HepG2 (cell line): ENCODE results near the gene ZNF367. TPM values are rescaled to one million over a fixed set of nuclear protein-coding genes. Genes with fewer than 3 reads are reported as not detected.

Experiments used
- CEBPG ChIP-seq: IDR thresholded peaks from 2 replicates; pipeline ENCODE4 v1.6.1; 2016
- CREM ChIP-seq, 2 experiments: sonication (generic) in 1 of 2; formaldehyde crosslinking in 1 of 2; IDR thresholded peaks; 2 replicates each; pipeline versions ENCODE4 v1.4.0 to v1.6.1; 2016 to 2020; ENCODE audit warnings: antibody characterized with exemption in 1 of 2, mild to moderate bottlenecking in 1 of 2, missing genetic modification reagents in 1 of 2
- FOXJ3 ChIP-seq: sonication (generic); formaldehyde crosslinking; IDR thresholded peaks from 2 replicates; pipeline ENCODE4 v1.4.0; 2020; ENCODE audit warnings: missing genetic modification reagents, mild to moderate bottlenecking, borderline replicate concordance
- HDAC2 ChIP-seq: sonication (generic); formaldehyde crosslinking; IDR thresholded peaks from 2 replicates; pipeline ENCODE4 v1.4.0; 2020; ENCODE audit warnings: missing genetic modification reagents
- KLF16 ChIP-seq, 2 experiments: sonication (generic) in 1 of 2; formaldehyde crosslinking in 1 of 2; IDR thresholded peaks; 2 replicates each; pipeline versions ENCODE4 v1.6.1 to v1.8.0; 2016 to 2023; ENCODE audit warnings: missing genetic modification reagents in 2 of 2, missing compliant biosample characterization in 1 of 2
- MTA3 ChIP-seq: sonication (generic); formaldehyde crosslinking; IDR thresholded peaks from 2 replicates; pipeline ENCODE4 v1.4.0; 2020; ENCODE audit warnings: missing genetic modification reagents
- NFRKB ChIP-seq: fragments of 450-650 bp; IDR thresholded peaks from 2 replicates; pipeline ENCODE4 v1.6.1; 2017
- PBX3 ChIP-seq: sonication (generic); formaldehyde crosslinking; IDR thresholded peaks from 2 replicates; pipeline ENCODE4 v1.8.1; 2023; ENCODE audit warnings: missing genetic modification reagents, inconsistent platforms, borderline replicate concordance
- POGK ChIP-seq: sonication (generic); formaldehyde crosslinking; conservative IDR thresholded peaks from 2 replicates; pipeline ENCODE4 v1.8.0; 2022; ENCODE audit warnings: mild to moderate bottlenecking, moderate library complexity, missing genetic modification reagents
- POLR2AphosphoS5 ChIP-seq: IDR thresholded peaks from 2 replicates; pipeline ENCODE4 v1.6.1; 2012; ENCODE audit warnings: low read depth, low read length
- SETDB1 ChIP-seq: sonication (generic); formaldehyde crosslinking; IDR thresholded peaks from 2 replicates; pipeline ENCODE4 v1.5.1; 2020; ENCODE audit warnings: missing genetic modification reagents, mild to moderate bottlenecking, borderline replicate concordance
- WIZ ChIP-seq: sonication (generic); formaldehyde crosslinking; IDR thresholded peaks from 2 replicates; pipeline ENCODE4 v1.5.1; 2020; ENCODE audit warnings: mild to moderate bottlenecking, missing genetic modification reagents
- ZFP91 ChIP-seq: sonication (generic); formaldehyde crosslinking; IDR thresholded peaks from 2 replicates; pipeline ENCODE4 v1.9.0; 2022; ENCODE audit warnings: missing genetic modification reagents, mild to moderate bottlenecking, borderline replicate concordance
- ZNF256 ChIP-seq: sonication (generic); formaldehyde crosslinking; conservative IDR thresholded peaks from 2 replicates; pipeline ENCODE4 v1.4.0; 2020; ENCODE audit warnings: missing genetic modification reagents
- ZNF777 ChIP-seq: sonication (generic); formaldehyde crosslinking; IDR thresholded peaks from 2 replicates; pipeline ENCODE4 v1.4.0; 2020; ENCODE audit warnings: missing genetic modification reagents
- ZNF850 ChIP-seq: sonication (generic); formaldehyde crosslinking; conservative IDR thresholded peaks from 2 replicates; pipeline ENCODE4 v1.9.0; 2021; ENCODE audit warnings: mild to moderate bottlenecking, missing genetic modification reagents
- polyA plus RNA-seq, 8 experiments: library from polyadenylated mRNA; depleted of rRNA in 3 of 8; stranded (reverse) in 7 of 8; unstranded in 1 of 8; fragments of >200 nt; fragmentation: Illumina TruSeq in 4 of 8; extraction: Trizol in 4 of 8; gene quantifications; 2 replicates each; pipeline versions ENCODE4 v1.2.1 to v1.2.3, GENCODE V29; 2011 to 2016; ENCODE audit warnings: low read depth in 4 of 8, missing spikeins in 1 of 8, mixed read lengths in 1 of 8; ENCODE audit not compliant: insufficient read depth in 1 of 8
- total RNA-seq, 5 experiments: library from RNA; depleted of rRNA; stranded (reverse); fragments of >200 nt; fragmentation: Illumina TruSeq; extraction: Trizol; gene quantifications; 2 replicates each; pipeline ENCODE4 v1.2.3, GENCODE V29; 2016; ENCODE audit warnings: low read depth in 1 of 5
- TF ChIP-seq, protein P1 (sequence below), 2 experiments: sonication (generic) in 1 of 2; formaldehyde crosslinking in 1 of 2; IDR thresholded peaks; 2 replicates each; pipeline versions ENCODE4 v1.6.1 to v1.9.0; 2014 to 2022; ENCODE audit warnings: antibody characterized with exemption in 1 of 2, borderline replicate concordance in 1 of 2, inconsistent platforms in 1 of 2, low read depth in 1 of 2, missing genetic modification reagents in 1 of 2

The ZNF367 gene
- total and polyA plus RNA-seq, 2 of the 13 experiments (the other 11 are each of a cell fraction or from before 2014, with no cell fraction given), result 2.9 to 7.7 TPM

- TF ChIP-seq POGK (CRISPR knock-in tag), result peak; percentile 68
- no peak for TF ChIP-seq SETDB1 (CRISPR knock-in tag)
- no peak for TF ChIP-seq FOXJ3 (CRISPR knock-in tag)
- TF ChIP-seq CEBPG (CRISPR knock-in tag), result peak; percentile 57
- TF ChIP-seq, protein P1, sequence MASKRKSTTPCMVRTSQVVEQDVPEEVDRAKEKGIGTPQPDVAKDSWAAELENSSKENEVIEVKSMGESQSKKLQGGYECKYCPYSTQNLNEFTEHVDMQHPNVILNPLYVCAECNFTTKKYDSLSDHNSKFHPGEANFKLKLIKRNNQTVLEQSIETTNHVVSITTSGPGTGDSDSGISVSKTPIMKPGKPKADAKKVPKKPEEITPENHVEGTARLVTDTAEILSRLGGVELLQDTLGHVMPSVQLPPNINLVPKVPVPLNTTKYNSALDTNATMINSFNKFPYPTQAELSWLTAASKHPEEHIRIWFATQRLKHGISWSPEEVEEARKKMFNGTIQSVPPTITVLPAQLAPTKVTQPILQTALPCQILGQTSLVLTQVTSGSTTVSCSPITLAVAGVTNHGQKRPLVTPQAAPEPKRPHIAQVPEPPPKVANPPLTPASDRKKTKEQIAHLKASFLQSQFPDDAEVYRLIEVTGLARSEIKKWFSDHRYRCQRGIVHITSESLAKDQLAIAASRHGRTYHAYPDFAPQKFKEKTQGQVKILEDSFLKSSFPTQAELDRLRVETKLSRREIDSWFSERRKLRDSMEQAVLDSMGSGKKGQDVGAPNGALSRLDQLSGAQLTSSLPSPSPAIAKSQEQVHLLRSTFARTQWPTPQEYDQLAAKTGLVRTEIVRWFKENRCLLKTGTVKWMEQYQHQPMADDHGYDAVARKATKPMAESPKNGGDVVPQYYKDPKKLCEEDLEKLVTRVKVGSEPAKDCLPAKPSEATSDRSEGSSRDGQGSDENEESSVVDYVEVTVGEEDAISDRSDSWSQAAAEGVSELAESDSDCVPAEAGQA (IDR thresholded peaks at IDR 0.05; ENCODE audit: low read depth), result no peak
- TF ChIP-seq, protein P1 (CRISPR knock-in tag; IDR thresholded peaks at IDR 0.05; ENCODE audit: borderline replicate concordance), result no peak
- TF ChIP-seq ZNF777 (CRISPR knock-in tag), result no peak
- peak; percentile 61 for TF ChIP-seq POLR2AphosphoS5
- TF ChIP-seq ZNF256 (CRISPR knock-in tag), result no peak
- TF ChIP-seq MTA3 (CRISPR knock-in tag), result no peak
- no peak for TF ChIP-seq NFRKB
- TF ChIP-seq WIZ, result peak; percentile 36; the same call in 1 of the 2 replicates
- TF ChIP-seq ZNF850 (CRISPR knock-in tag), result no peak
- no peak; a peak in 1 of 4 replicates for TF ChIP-seq KLF16 (CRISPR knock-in tag; IDR thresholded peaks at IDR 0.05)
- TF ChIP-seq CREM (IDR thresholded peaks at IDR 0.05), result peak; percentile 52; the same call in 1 of the 2 replicates
- TF ChIP-seq CREM (CRISPR knock-in tag; IDR thresholded peaks at IDR 0.05), result no peak
- no peak for TF ChIP-seq PBX3
- no peak; the same call in 1 of the 2 replicates for TF ChIP-seq HDAC2 (CRISPR knock-in tag)
- no peak for TF ChIP-seq ZFP91 (CRISPR knock-in tag)
These were observed 9.5 kb downstream of the ZNF367 start (continued) for GRCh38 chr9:96408409-96409280.
